Adrenal gland (tissue), 12 donors: Measurements from ENCODE around the gene ETV1. TPM values are rescaled to one million over a fixed set of nuclear protein-coding genes. Genes with fewer than 3 reads are reported as not detected.
A peak's percentile ranks its signal among the peaks of the same experiment; 100 is the strongest.

ENCODE experiments used
- DNase-seq, 7 donors: peaks; one replicate each; pipeline ENCODE4 v3.0.0-alpha.2; 2019 to 2020
- H3K27ac ChIP-seq, 5 donors: fragments of 200-600 bp; sonication (generic) in 4 of 5; 1 replicate in 3 of 5; 2 replicates in 2 of 5; pipeline versions ENCODE4 v1.5.1 to v1.8.0; 2016 to 2020; ENCODE audit warnings: mild to moderate bottlenecking in 1 of 5
- H3K27me3 ChIP-seq: fragments of 200-600 bp; 2 replicates; pipeline ENCODE4 v1.8.0; 2021
- H3K36me3 ChIP-seq, 2 donors: fragments of 200-600 bp; replicated peaks in 1 of 2; 1 replicate in 1 of 2; 2 replicates in 1 of 2; pipeline versions ENCODE4 v1.5.1 to v1.8.0; 2018 to 2022
- H3K4me1 ChIP-seq, 2 donors: fragments of 200-600 bp; replicated peaks in 1 of 2; 1 replicate in 1 of 2; 2 replicates in 1 of 2; pipeline versions ENCODE4 v1.5.1 to v1.8.0; 2018 to 2021
- H3K4me3 ChIP-seq, 4 donors: fragments of 200-600 bp; sonication (generic) in 3 of 4; one replicate each; pipeline ENCODE4 v1.5.1; 2016 to 2018
- H3K9me3 ChIP-seq, 3 donors: fragments of 200-600 bp; sonication (generic) in 1 of 3; replicated peaks in 1 of 3; 1 replicate in 2 of 3; 2 replicates in 1 of 3; pipeline versions ENCODE4 v1.5.1 to v1.8.0; 2016 to 2021
- CTCF ChIP-seq, 6 experiments: fragments of 450-650 bp in 4 of 6; fragments of 200-600 bp in 2 of 6; sonication (generic) in 1 of 6; IDR thresholded peaks; 1 replicate in 5 of 6; 2 replicates in 1 of 6; pipeline versions ENCODE4 v1.5.1 to v1.8.0; 2016 to 2021; ENCODE audit warnings: antibody characterized with exemption in 6 of 6, mild to moderate bottlenecking in 2 of 6, moderate library complexity in 1 of 6
- POLR2A ChIP-seq, 2 donors: fragments of 450-650 bp; IDR thresholded peaks; one replicate each; pipeline ENCODE4 v1.6.1; 2017; ENCODE audit warnings: antibody characterized with exemption in 2 of 2, mild to moderate bottlenecking in 2 of 2, moderate library complexity in 1 of 2
- WGBS, 4 donors: extraction: QIAGEN DNeasy Blood & Tissue Kit in 2 of 4; methylation state at CpG; one replicate each; pipeline versions ENCODE4 v1.1.5 to v1.1.7; 2013 to 2017; 5-methylcytosine and 5-hydroxymethylcytosine counted together
- intact Hi-C, 2 donors: fragments of 100-400 bp; cut with DNase I; formaldehyde crosslinking; loops; one replicate each; pipeline versions ENCODE4 v1.14.1 to v1.15.0; 2022 to 2023
- polyA plus RNA-seq, 3 donors: library from polyadenylated mRNA; stranded (reverse); fragments of 200-250 nt in 2 of 3; fragments of 350-450 nt in 1 of 3; fragmentation: Illumina TruSeq in 1 of 3; extraction: RNeasy Lipid Tissue Mini Kit (QIAGEN cat#74804) in 1 of 3; gene quantifications; one replicate each; pipeline ENCODE4 v1.2.3, GENCODE V29; 2013 to 2014
- total RNA-seq, 9 donors: library from RNA; depleted of rRNA in 4 of 9; stranded (reverse); fragments of >200 nt in 4 of 9; fragments of 120-200 nt in 1 of 9; fragmentation: NEBNext Ultra II Directional in 1 of 9; extraction: Animal tissue kit (Norgen Biotek cat#: 25700) in 1 of 9; gene quantifications; one replicate each; pipeline versions ENCODE4 v1.1.0 to v1.2.4, GENCODE V29; 2013 to 2023
- donor health status: healthy with polysubstance abuse.
- donor health status: Bipolar disorder and iron deficiency.
- donor health status: DM: yes; HTN: yes; CAD: no.
- donor health status: DM: no; HTN: no; CAD: no.
- donor health status: DM: no; HTN: no; CAD: no.
- donor health status: DM: yes; HTN: yes; CAD: no.

The ETV1 gene
- total and polyA plus RNA-seq, 12 donors, result 12.1 to 80.0 (median 34.0) TPM

GRCh38 chr7:13981070-13981469, 8.4 kb downstream of the ETV1 start:
- H3K27me3 ChIP-seq, result no peaks in the 10 kb centered on the region
- H3K9me3 ChIP-seq, result no peaks in the 10 kb centered on the region
- 4 to 15% (median 10%) methylated on average over 3 of the region's 3 CpGs for WGBS, 4 donors
- intact Hi-C loops, result no loop called here
- TF ChIP-seq POLR2A (IDR thresholded peaks at IDR 0.05), result peak in 1 of 2 donors; percentile 57
- no peak for TF ChIP-seq CTCF (IDR thresholded peaks at IDR 0.05)
- H3K27ac ChIP-seq, result peak overlapping the region in 1 of 5 donors; percentile 50
- DNase-seq, result peak; percentile 38 to 76 (median 62)
- H3K4me3 ChIP-seq, result no peak overlapping the region
- H3K4me1 ChIP-seq, result peaks cover 0 to 52% of the 10 kb centered on the region in 2 donors
- H3K36me3 ChIP-seq, result no peaks in the 10 kb centered on the region

GRCh38 chr7:13980474-13980873, 9.0 kb downstream of the ETV1 start:
- no peaks in the 10 kb centered on the region for H3K9me3 ChIP-seq
- no peak for TF ChIP-seq POLR2A (IDR thresholded peaks at IDR 0.05)
- no peak for TF ChIP-seq CTCF (IDR thresholded peaks at IDR 0.05)
- DNase-seq, result no peak
- peaks cover 0 to 52% of the 10 kb centered on the region in 2 donors for H3K4me1 ChIP-seq
- WGBS, 4 donors, result 62 to 78% (median 65%) methylated on average over 5 of the region's 5 CpGs
- H3K27me3 ChIP-seq, result no peaks in the 10 kb centered on the region
- peak overlapping the region in 3 of 5 donors; percentile 16 to 50 (median 18) for H3K27ac ChIP-seq
- no peak overlapping the region for H3K4me3 ChIP-seq
- intact Hi-C loops, result no loop called here
- H3K36me3 ChIP-seq, result no peaks in the 10 kb centered on the region

GRCh38 chr7:13979671-13980435, 9.6 kb downstream of the ETV1 start:
- no peak for DNase-seq
- no peak for TF ChIP-seq POLR2A (IDR thresholded peaks at IDR 0.05)
- no peak for TF ChIP-seq CTCF (IDR thresholded peaks at IDR 0.05)
- Histone ChIP-seq H3K9me3 (no peaks in the 10 kb centered on the region), H3K4me3 (no peak overlapping the region), H3K36me3 (no peaks in the 10 kb centered on the region), H3K27me3 (no peaks in the 10 kb centered on the region), H3K27ac (peak overlapping the region in 2 of 5 donors; percentile 18 to 50), H3K4me1 (peaks cover 0 to 52% of the 10 kb centered on the region in 2 donors)
- 53 to 65% (median 60%) methylated on average over 5 of the region's 5 CpGs for WGBS, 4 donors
- intact Hi-C loops, result no loop called here

GRCh38 chr7:13976594-13976993, 12.9 kb downstream of the ETV1 start:
- Histone ChIP-seq H3K4me3 (no peak overlapping the region), H3K9me3 (no peaks in the 10 kb centered on the region), H3K36me3 (no peaks in the 10 kb centered on the region), H3K4me1 (peaks cover 0 to 39% of the 10 kb centered on the region in 2 donors), H3K27me3 (no peaks in the 10 kb centered on the region), H3K27ac (no peak overlapping the region)
- intact Hi-C loops, result no loop called here
- no peak for DNase-seq
- 82 to 88% (median 84%) methylated on average over 4 of the region's 4 CpGs for WGBS, 4 donors
- no peak for TF ChIP-seq POLR2A (IDR thresholded peaks at IDR 0.05)
- no peak for TF ChIP-seq CTCF (IDR thresholded peaks at IDR 0.05)
